Measurements from ENCODE around the gene PXDN.

PXDN gene

GRCh38 chr2:1584051-1584531 is 160.2 kb downstream of the PXDN start:
- DNase-seq (ENCODE audit: low spot score), result no peak

- DNase-seq (ENCODE audit: low spot score), result no peak
These were observed 161.4 kb downstream of the PXDN start for GRCh38 chr2:1582891-1583341.

GRCh38 chr2:1581965-1582625 is 162.2 kb downstream of the PXDN start:
- no peak for DNase-seq (ENCODE audit: low spot score)
